Umbilical cord (tissue), 2 donors: Measurements from ENCODE around the gene SLC26A8. TPM values are rescaled to one million over a fixed set of nuclear protein-coding genes. Genes with fewer than 3 reads are reported as not detected.
"Not testable (repeated sequence)": the region's sequence is repeated elsewhere in the genome, so short reads cannot be mapped to it uniquely, and the experiment has no call there.

Experiments used
- DNase-seq: peaks from one replicate; pipeline ENCODE4 v3.0.0-alpha.2; 2015; ENCODE audit warnings: low spot score
- total RNA-seq: library from RNA; depleted of rRNA; stranded (reverse); fragments of >200 nt; gene quantifications from one replicate; pipeline ENCODE4 v1.2.3, GENCODE V29; 2014; ENCODE audit warnings: low replicate concordance; ENCODE audit not compliant: insufficient read depth

Gene SLC26A8
- total RNA-seq, 1 donor from 2014 or later: 3.1 TPM

GRCh38 chr6:36050947-36051710, 26.7 kb upstream of the SLC26A8 start:
- no peak for DNase-seq

GRCh38 chr6:36050305-36050704, 25.9 kb upstream of the SLC26A8 start:
- DNase-seq: no peak

GRCh38 chr6:36049582-36049981, 25.1 kb upstream of the SLC26A8 start:
- no peak for DNase-seq

GRCh38 chr6:36042618-36043260, 18.3 kb upstream of the SLC26A8 start:
- DNase-seq: no peak

- no peak for DNase-seq
Measured at GRCh38 chr6:36040958-36041357, 16.5 kb upstream of the SLC26A8 start.

- DNase-seq: peak; percentile 42
Measured at GRCh38 chr6:36039112-36039511, 14.7 kb upstream of the SLC26A8 start.

GRCh38 chr6:36038120-36038876, 13.9 kb upstream of the SLC26A8 start:
- DNase-seq: peak; percentile 66

- DNase-seq: no peak
Measured at GRCh38 chr6:36035225-36035624, 10.8 kb upstream of the SLC26A8 start.

- no peak for DNase-seq
Measured at GRCh38 chr6:36034441-36034840, 10.0 kb upstream of the SLC26A8 start.

GRCh38 chr6:36033935-36034334, 9.5 kb upstream of the SLC26A8 start:
- DNase-seq: no peak

- DNase-seq: not testable (repeated sequence)
Measured at GRCh38 chr6:36033144-36033543, 8.7 kb upstream of the SLC26A8 start.

GRCh38 chr6:36032261-36032660, 7.8 kb upstream of the SLC26A8 start:
- no peak for DNase-seq

GRCh38 chr6:36029464-36029863, 5.0 kb upstream of the SLC26A8 start:
- DNase-seq: peak; percentile 76

GRCh38 chr6:36028877-36029324, 4.5 kb upstream of the SLC26A8 start:
- DNase-seq: peak; percentile 89

- DNase-seq: peak; percentile 50
Measured at GRCh38 chr6:36028088-36028876, 3.8 kb upstream of the SLC26A8 start.

GRCh38 chr6:36027501-36028087, 3.2 kb upstream of the SLC26A8 start, which contains the start of gene MAPK14:
TSS of gene MAPK14 (plus strand) at chr6:36027808. CDS start at chr6:36028158, 350 bp downstream.
- DNase-seq: peak; percentile 100

- peak; percentile 63 for DNase-seq
Measured at GRCh38 chr6:36025932-36026327, 1.5 kb upstream of the SLC26A8 start.

GRCh38 chr6:36025260-36025931, 955 bp upstream of the SLC26A8 start:
- DNase-seq: peak; percentile 93

GRCh38 chr6:36020154-36020553, 4.3 kb downstream of the SLC26A8 start:
- DNase-seq: no peak

- DNase-seq: no peak
Measured at GRCh38 chr6:36019167-36019566, 5.3 kb downstream of the SLC26A8 start.
